ENCODE results near the gene JMJD6.

- no peak for TF ChIP-seq CTCF (IDR thresholded peaks at IDR 0.05)
- no peak for TF ChIP-seq POLR2A (IDR thresholded peaks at IDR 0.05)
- TF ChIP-seq POLR2AphosphoS5 (IDR thresholded peaks at IDR 0.05) = no peak
These were observed 2.6 kb downstream of the JMJD6 start for GRCh38 chr17:76723812-76724211.
